BJ (cell line): ENCODE measurements around the gene BCAS3. TPM values are rescaled to one million over a fixed set of nuclear protein-coding genes. Genes with fewer than 3 reads are reported as not detected.

Experiments
- CTCF ChIA-PET: fragments of 350-600 bp; formaldehyde crosslinking; extraction: SDS; loops from one replicate; lab custom pipeline; 2021; ENCODE audit warnings: antibody characterized with exemption, inconsistent platforms; lab: Yijun Ruan, JAX
- POLR2A ChIA-PET: fragments of 300-600 bp; sonication (Branson Sonifier 250); formaldehyde crosslinking; extraction: SDS; loops from one replicate; lab custom pipeline; 2021; ENCODE audit warnings: antibody characterized with exemption; lab: Charles Lee
- DNase-seq: peaks from one replicate; pipeline ENCODE4 v3.0.0-alpha.2; 2011; ENCODE audit warnings: low read depth
- H3K27me3 ChIP-seq: 2 replicates; pipeline ENCODE4 v1.6.0; 2011; ENCODE audit warnings: low read length; ENCODE audit not compliant: control insufficient read depth, insufficient read depth
- H3K36me3 ChIP-seq: 2 replicates; pipeline ENCODE4 v1.5.1; 2011; ENCODE audit warnings: low read length; ENCODE audit not compliant: control insufficient read depth, insufficient read depth
- H3K4me3 ChIP-seq: 2 replicates; pipeline ENCODE4 v1.5.1; 2011; ENCODE audit warnings: low read depth, mild to moderate bottlenecking, control low read depth, low read length
- CTCF ChIP-seq: IDR thresholded peaks from 2 replicates; pipeline ENCODE4 v1.5.1; 2011; ENCODE audit warnings: low read depth, mild to moderate bottlenecking, control low read depth, inconsistent platforms, low read length, moderate library complexity; ENCODE audit not compliant: insufficient read depth
- polyA plus RNA-seq: library from polyadenylated mRNA; depleted of rRNA; stranded (reverse); fragments of >200 nt; gene quantifications from 2 replicates; pipeline ENCODE4 v1.2.3, GENCODE V29; 2011; rRNA removed
- small RNA-seq: library from RNA; depleted of rRNA; stranded (forward); fragments of <200 nt; gene quantifications from one replicate; pipeline ENCODE3, GENCODE V24; 2012; ENCODE audit warnings: low replicate concordance, low read depth; ENCODE audit not compliant: insufficient read length

Gene BCAS3
- polyA plus RNA-seq, 1 experiment, result 19.5 TPM

- DNase-seq, result no peak
- peaks cover 7% of the 10 kb centered on the region; the same call in 1 of the 2 replicates for H3K27me3 ChIP-seq
- ChIA-PET POLR2A (no interaction called here), CTCF (interaction anchor here (0.6 to 1.4 kb wide), 4 partner anchors 15 to 319 kb away, joined by 3 to 4 read pairs (median 3); no protein-coding TSS in a partner anchor)
- TF ChIP-seq CTCF, result no peak
- H3K36me3 ChIP-seq, result no peaks in the 10 kb centered on the region
- H3K4me3 ChIP-seq, result no peak overlapping the region
Observed at GRCh38 chr17:61442136-61442775, 764.6 kb downstream of the BCAS3 start.

Small RNA genes lying within 50 kb of the gene (small RNA-seq; reads per million reads assigned to genes)
- not detected for gene RF00019
- gene RN7SL448P, result not detected
- not detected for gene RN7SL606P
- gene RNU6-623P, result not detected

Other genes starting within 250 kb of the BCAS3 start
- gene APPBP2, start 151.6 kb upstream of the BCAS3 start, polyA plus RNA-seq, result 14.8 and 24.8 TPM in 2 replicates
- 4.2 and 7.4 TPM in 2 replicates for gene PPM1D, start 77.7 kb upstream of the BCAS3 start, polyA plus RNA-seq